Measurements from ENCODE around the gene CEP43.

CEP43 gene

DNA sequence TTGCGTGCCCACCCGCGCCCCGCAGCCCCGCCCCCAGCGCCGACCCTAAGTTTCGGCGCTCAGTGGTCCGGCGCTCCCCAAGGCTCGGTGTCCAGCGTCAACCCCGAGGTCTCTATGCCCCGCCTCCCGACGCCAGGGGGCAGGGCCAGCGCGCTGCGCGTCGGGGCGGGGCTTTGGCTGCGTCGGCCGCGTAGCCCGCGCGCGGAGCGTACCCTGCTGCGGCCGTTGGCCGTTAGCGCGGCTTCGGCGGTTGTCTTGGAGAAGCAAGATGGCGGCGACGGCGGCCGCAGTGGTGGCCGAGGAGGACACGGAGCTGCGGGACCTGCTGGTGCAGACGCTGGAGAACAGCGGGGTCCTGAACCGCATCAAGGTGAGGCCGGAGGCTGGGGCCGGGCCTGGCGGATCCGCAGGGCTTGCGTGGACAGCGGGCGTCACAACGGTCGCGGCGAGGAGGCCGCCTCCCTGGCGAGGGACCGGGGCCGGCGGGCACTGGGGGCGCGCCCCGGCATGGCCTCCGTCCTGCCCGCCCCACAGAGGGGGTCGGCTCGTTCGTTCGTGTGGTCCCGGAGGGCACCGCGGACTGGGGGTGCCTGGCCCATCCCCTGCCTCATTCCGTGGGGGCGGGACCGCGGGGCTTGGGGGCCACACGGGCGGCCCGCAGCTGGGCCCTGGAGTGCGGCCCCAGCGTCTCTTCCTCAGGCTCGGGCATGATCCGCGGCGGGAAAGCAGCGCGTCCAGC lies at the start of gene CEP43:
TSS of gene CEP43 (plus strand) at position 253 of the 739 bp plus-strand sequence. CDS start at position 269, 16 bp downstream.
- peak; percentile 87 to 91 for DNase-seq

DNA sequence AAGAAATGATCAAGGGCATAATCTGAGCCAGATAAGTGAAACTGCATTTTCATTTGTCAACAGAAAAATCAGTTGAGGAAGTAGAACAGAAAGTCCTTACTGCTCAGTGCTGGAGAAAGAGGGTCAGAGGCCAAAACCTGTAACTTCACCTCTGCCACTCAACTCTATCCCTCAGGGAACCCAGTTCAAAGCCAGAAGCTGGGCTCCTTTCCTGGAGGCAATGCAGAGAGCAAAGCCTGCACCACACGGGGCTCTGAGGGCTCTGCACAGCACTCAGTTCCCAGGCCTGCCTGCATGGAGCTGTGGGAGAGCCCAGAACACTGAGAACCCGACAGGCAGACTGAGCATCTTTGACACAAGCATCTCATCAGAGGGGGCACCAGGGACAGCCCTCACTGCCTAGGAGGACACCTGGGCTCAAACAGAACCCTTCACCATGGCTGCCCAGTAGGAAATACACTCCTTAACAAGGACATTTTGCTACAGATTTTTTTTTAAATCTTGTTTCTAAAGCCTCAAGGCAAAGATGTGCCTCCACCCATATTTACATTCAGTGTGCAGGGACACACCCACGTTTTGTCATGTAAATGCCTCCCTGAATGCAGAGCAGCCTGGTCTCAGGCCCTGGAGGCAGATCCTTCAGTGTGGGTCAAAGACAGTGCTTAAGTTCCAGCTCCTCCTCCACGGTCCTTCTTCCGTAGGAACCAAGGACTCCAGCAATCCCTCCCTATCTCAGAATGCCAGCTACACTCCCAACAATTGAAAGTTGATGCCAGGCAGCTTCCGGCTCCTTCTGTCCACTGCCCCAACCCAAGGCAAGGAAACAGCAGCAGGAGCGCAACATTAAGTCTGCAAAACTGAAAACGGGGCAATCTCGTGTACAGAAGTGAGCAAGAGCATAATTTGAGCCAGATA lies 49.4 kb upstream of the CEP43 start:
- no peak for DNase-seq

DNA sequence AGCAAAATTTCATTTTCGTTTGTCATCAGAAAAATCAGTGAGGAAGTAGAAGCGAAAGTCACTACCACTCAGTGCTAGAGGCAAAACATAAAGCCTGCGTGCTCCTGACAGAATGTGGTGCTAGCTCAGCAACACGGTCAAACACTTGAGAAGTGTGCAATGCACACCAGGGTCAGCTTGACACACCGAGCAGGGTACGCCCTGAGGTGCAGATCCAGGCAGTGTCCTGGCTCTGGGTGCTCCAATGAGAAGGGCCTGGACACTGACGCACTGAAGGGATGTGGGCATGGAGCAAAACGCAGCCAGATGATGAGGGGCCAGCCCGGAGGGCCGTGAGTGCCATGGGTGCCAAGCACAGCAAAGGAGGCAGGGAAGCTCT lies 48.8 kb upstream of the CEP43 start:
- DNase-seq = no peak

- peak; percentile 74 to 80 for DNase-seq
Measured at GRCh38 chr6:166950892-166951669, 48.1 kb upstream of the CEP43 start.

DNA sequence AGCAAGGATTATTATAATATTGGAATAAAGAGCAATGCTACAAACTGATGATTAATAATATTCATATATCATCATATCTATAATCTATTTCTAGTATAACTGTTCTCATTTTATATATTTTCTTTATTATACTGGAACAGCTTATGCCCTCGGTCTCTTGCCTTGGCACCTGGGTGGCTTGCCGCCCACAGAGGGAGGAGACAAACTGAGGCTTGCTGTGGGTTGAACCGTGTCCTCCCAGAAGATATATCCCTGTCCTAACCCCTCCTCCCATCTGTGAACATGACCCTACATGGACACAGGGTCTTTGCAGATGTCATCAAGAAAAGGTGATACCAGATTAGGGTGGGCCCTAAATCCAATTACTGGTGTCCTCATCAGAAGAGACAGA lies 47.5 kb upstream of the CEP43 start:
- no peak for DNase-seq

DNA sequence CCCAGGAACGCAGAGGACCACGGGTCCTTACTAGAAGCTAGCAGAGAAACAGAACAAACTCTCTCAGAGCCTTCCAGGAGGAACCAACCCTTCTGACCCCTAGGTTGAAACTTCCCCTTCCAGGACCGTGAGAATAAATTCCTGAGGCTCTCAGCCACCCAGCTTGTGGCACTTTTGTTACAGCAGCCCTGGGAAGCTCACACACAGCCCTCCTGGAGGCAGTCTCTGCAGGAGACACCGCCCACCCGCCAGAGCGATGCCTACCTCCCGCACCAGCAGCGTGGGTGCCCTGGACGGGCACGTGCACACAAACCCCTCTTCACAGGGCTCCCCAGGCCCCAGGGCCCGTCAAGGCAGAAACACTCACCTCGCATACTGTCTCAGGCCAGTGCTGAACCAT lies 47.1 kb upstream of the CEP43 start:
- DNase-seq = no peak

- no peak for DNase-seq
Measured at GRCh38 chr6:166952567-166953486, 46.4 kb upstream of the CEP43 start.

DNA sequence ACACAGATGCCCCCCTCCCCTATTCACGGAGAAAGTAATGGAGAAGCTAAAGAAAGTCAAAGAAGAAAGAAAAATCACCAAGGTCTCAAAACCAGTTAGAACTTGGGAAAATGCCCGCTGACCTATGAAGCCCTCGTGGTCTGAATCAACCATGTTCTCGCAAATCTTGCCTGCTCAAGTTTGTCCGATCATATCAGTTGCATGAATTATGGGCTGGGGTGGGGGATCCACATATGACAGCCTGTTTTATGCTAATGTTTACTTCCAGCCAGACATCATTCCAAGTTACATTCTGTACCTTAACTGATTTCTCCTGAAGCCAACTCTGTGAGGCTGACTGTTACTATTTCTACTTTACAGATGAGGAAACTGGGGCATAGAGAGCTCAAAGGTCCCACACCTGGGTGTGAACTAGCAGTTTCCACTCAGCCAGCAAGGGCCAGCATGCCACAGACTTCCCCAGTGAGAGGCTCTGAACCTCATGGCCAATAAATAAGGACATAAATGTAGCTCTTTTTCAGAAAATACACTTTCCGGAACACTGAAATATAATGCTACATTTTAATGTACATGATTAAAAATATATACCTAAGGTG lies 45.0 kb upstream of the CEP43 start:
- DNase-seq = no peak

GRCh38 chr6:166955121-166955864 lies 43.9 kb upstream of the CEP43 start:
- DNase-seq = peak in 1 of 2 experiments; percentile 6

GRCh38 chr6:166955865-166956443 lies 43.2 kb upstream of the CEP43 start:
- peak; percentile 46 to 73 for DNase-seq

- DNase-seq = peak; percentile 84 to 85
Measured at GRCh38 chr6:166956444-166957086, 42.6 kb upstream of the CEP43 start, which contains the start of gene RNASET2. TSS of gene RNASET2 (minus strand) at chr6:166956550. CDS start at chr6:166956182, 368 bp downstream.

- DNase-seq = peak; percentile 28 to 44
Measured at GRCh38 chr6:166957087-166957804, 42.0 kb upstream of the CEP43 start.

GRCh38 chr6:166957805-166958076 lies 41.5 kb upstream of the CEP43 start:
- DNase-seq = no peak

- DNase-seq = no peak
Measured at GRCh38 chr6:166958926-166959861, 40.0 kb upstream of the CEP43 start.

DNA sequence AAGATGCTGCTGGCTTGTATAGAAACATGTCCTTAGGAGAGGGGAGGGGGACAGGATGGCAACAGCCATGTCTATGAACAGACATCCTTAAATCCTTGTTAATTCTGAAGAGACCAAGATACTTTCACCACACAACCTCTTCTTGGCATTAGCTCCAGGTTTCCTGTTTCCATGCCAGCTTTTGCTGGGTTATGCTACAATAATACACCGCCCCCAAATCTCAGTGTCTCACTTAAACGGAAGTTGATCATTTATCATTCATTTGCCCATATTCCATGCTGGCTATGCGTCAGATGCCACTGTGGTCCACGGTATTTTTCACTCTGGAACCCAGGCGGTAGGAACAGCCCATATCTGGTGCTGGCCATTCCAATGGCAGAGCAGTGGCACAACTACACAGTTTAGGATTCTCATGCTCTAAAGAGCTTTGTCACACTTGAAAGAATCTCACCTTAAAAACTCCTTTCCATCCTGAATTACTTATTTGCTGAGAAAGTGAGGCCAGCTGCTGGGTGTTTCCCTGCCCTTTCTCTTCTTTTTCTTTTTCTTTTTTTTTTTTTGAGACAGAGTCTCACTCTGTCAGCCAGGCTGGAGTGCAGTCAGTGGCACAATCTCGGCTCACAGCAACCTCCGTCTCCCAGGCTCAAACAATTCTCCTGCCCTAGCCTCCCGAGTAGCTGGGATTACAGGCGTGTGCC lies 39.1 kb upstream of the CEP43 start:
- no peak for DNase-seq

DNA sequence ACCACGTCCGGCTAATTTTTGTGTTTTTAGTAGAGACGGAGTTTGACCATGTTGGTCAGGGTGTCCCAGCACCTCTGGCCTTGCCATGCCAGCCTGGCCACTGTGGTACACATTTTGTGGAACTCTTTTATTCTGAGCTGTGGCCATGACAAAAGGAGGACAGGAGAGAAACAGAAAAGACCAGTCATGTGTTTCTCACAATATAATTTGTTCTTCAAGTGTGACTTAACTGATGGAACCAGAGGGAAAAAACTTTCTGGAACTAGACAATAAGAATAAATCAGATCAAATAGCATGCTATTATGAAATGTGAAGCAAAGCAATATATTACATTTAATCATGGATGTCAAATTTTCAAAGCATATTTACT lies 38.6 kb upstream of the CEP43 start:
- no peak for DNase-seq

GRCh38 chr6:166966268-166966667 lies 32.9 kb upstream of the CEP43 start:
- no peak for DNase-seq

Data from SHP77 (cell line).